WERI-Rb-1 (cell line): ENCODE results near the gene MRC1.

Experiments
- DNase-seq: peaks from one replicate; pipeline ENCODE4 v3.0.0-alpha.2; 2020
- H3K27ac ChIP-seq: fragments of 250-450 bp; sonication (Bioruptor Pico); 2 replicates; pipeline ENCODE4 v1.5.1; 2020; ENCODE audit warnings: mild to moderate bottlenecking, moderate library complexity
- H3K27me3 ChIP-seq: fragments of 250-450 bp; sonication (Bioruptor Pico); 2 replicates; pipeline ENCODE4 v1.5.1; 2021; ENCODE audit warnings: mild to moderate bottlenecking, low read depth, moderate library complexity; ENCODE audit not compliant: insufficient read depth, severe bottlenecking
- H3K36me3 ChIP-seq: fragments of 250-450 bp; sonication (Bioruptor Pico); 2 replicates; pipeline ENCODE4 v1.5.1; 2020; ENCODE audit warnings: mild to moderate bottlenecking, moderate library complexity
- H3K4me3 ChIP-seq: 2 replicates; pipeline ENCODE4 v1.5.1; 2011; ENCODE audit warnings: low read depth, mild to moderate bottlenecking, control low read depth, low read length
- H3K9me3 ChIP-seq: fragments of 250-450 bp; sonication (Bioruptor Pico); 2 replicates; pipeline ENCODE4 v1.5.1; 2021; ENCODE audit warnings: mild to moderate bottlenecking, moderate library complexity; ENCODE audit not compliant: severe bottlenecking
- CTCF ChIP-seq: IDR thresholded peaks from 2 replicates; pipeline ENCODE4 v1.5.1; 2011; ENCODE audit warnings: low read depth, mild to moderate bottlenecking, control low read depth, inconsistent platforms, low read length

MRC1 gene

GRCh38 chr10:17795813-17796594, 13.1 kb upstream of the MRC1 start:
- no peak for DNase-seq
- H3K36me3 ChIP-seq, result no peaks in the 10 kb centered on the region

DNA sequence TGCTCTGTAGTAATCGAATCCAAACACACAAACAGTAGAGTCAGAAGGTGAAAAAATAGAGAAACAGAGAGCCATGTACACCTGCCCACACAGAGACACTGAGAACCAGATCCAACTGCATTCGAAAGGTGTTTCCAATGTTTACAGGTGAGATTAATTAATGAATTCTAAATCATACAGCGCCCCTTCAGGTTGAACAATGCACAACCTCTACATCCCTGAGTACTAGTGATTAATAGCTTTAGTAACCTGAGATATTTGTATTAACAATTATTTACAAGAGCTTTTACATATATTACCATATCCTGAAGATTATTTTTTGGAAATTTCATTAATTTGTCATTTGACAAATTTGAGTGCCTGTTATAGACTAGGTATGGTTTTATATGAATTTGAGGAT, 7.6 kb upstream of the MRC1 start:
- Histone ChIP-seq H3K4me3 (no peak overlapping the region), H3K27ac (no peak overlapping the region), H3K9me3 (no peaks in the 10 kb centered on the region), H3K27me3 (no peaks in the 10 kb centered on the region), H3K36me3 (no peaks in the 10 kb centered on the region)
- DNase-seq, result no peak
- no peak for TF ChIP-seq CTCF

More at GRCh38 chr10:17795813-17796594, 13.1 kb upstream of the MRC1 start:
- no peak overlapping the region for H3K4me3 ChIP-seq
- H3K27ac ChIP-seq, result no peak overlapping the region
- no peak for TF ChIP-seq CTCF
- no peaks in the 10 kb centered on the region for H3K9me3 ChIP-seq
- H3K27me3 ChIP-seq, result no peaks in the 10 kb centered on the region

DNA sequence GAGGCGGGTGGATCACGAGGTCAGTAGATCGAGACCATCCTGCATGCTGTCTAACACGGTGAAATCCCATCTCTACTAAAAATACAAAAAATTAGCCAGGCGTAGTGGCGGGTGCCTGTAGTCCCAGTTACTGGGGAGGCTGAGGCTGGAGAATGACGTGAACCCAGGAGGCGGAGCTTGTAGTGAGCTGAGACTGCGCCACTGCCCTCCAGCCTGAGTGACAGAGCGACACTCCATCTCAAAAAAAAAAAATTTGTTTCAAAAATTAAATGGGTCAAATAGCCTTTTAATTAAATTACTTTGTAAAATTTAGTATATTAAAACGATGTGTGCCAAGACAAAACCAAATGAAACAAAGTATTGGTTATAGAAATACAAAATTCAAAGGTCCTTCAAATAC, 6.8 kb upstream of the MRC1 start:
- Histone ChIP-seq H3K9me3 (no peaks in the 10 kb centered on the region), H3K36me3 (no peaks in the 10 kb centered on the region), H3K4me3 (no peak overlapping the region), H3K27ac (no peak overlapping the region), H3K27me3 (no peaks in the 10 kb centered on the region)
- no peak for DNase-seq
- no peak for TF ChIP-seq CTCF

DNA sequence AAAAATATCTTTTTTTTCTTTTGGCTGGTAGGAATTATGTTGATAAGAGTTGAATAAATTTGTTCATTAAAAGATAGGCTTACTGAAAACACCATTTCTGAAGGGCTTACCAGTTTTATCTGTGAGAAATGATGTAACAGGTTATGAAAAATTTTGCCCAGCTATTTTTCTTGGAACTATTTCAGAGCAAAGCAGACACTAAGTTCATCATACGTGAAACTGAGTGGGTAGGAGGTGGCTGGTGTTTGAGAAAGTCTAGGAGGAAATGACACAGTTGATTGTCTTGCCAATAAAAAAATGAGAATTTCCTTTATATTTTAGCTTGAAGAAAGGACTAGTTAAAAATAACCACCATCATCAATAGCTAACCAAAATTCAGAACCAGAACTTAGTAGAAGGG, 6.2 kb upstream of the MRC1 start:
- no peak overlapping the region for H3K4me3 ChIP-seq
- H3K36me3 ChIP-seq, result no peaks in the 10 kb centered on the region
- H3K27ac ChIP-seq, result no peak overlapping the region
- no peaks in the 10 kb centered on the region for H3K27me3 ChIP-seq
- TF ChIP-seq CTCF, result no peak
- DNase-seq, result no peak
- no peaks in the 10 kb centered on the region for H3K9me3 ChIP-seq

DNA sequence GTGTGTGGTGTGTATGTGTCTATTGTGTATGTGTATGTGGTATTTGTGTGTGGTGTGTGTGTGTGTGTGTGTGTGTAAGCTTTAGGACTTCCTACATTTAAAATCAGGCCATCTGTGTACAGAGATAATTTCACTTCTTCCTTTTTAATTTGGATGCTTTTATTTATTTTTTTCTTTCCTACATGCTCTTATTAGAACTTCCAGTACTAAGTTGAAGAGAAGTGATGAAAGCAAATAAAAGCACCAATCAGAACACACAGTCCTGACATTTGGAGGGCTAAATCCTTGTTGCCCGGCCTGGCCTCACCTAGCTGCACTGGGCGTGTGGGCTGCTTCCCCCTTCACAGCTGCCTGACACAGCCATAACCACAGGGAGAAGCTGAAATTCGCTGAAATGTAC, 3.8 kb upstream of the MRC1 start:
- Histone ChIP-seq H3K27ac (no peak overlapping the region), H3K4me3 (no peak overlapping the region), H3K36me3 (no peaks in the 10 kb centered on the region), H3K27me3 (no peaks in the 10 kb centered on the region), H3K9me3 (no peaks in the 10 kb centered on the region)
- no peak for DNase-seq
- TF ChIP-seq CTCF, result no peak

DNA sequence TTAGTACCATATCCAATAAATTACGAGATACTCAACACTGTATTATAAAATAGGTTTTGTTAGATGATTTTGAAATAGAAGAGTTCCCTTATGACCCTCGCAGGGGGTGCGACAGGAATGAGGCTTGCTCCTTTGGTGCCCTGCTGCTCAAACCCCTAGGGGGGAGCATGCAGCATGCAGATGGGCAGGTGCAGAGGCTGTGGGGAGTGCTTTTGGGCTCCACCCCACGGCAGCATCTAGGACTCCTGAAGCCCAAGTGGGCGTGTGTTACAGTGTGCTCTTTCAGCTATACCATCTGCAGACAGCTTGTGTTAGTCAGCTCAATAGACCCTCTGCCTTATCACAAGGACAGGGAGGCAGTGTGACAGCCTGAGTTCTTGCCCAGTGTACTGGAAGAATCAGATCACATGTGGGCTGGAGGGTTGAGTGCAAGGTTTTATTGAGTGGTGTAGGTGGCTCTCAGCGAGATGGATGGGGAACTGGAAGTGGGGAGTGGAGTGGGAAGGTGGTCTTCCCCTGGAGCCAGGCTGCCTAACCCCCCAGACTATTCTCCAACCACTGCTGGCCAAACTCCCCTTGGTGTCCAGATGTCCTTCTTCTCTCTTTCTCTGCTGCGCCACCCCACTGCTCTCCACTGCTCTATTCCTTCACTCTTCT, 3.1 kb upstream of the MRC1 start:
- Histone ChIP-seq H3K27me3 (no peaks in the 10 kb centered on the region), H3K4me3 (no peak overlapping the region), H3K36me3 (no peaks in the 10 kb centered on the region), H3K9me3 (no peaks in the 10 kb centered on the region), H3K27ac (no peak overlapping the region)
- DNase-seq, result peak; percentile 48
- TF ChIP-seq CTCF, result peak; percentile 63
